K562 (cell line): Measurements from ENCODE around the gene LACTB. TPM values are rescaled to one million over a fixed set of nuclear protein-coding genes. Genes with fewer than 3 reads are reported as not detected.
A peak's percentile ranks its signal among the peaks of the same experiment; 100 is the strongest.

Experiments used
- ATAC-seq: fragments of 200-7000 bp; cut with Tn5 transposase; 3 replicates; pipeline ENCODE4 v1.9.1; 2020; ENCODE audit warnings: moderate library complexity
- BruUV-seq: library from RNA; stranded (reverse); fragments of 400-500 nt; replicated peaks from 2 replicates; lab custom pipeline; 2021; lab: Mats Ljungman, UMichigan
- CTCF ChIA-PET: fragments of 300-600 bp; formaldehyde crosslinking; extraction: SDS; loops from one replicate; lab custom pipeline; 2021; ENCODE audit warnings: low intra/inter-chr PET ratio; lab: Yijun Ruan, JAX
- POLR2A ChIA-PET: fragments of 300-600, 350-650 bp; sonication (Branson Sonifier 250); formaldehyde crosslinking; extraction: SDS; loops from one replicate; lab custom pipeline; 2021; ENCODE audit warnings: antibody characterized with exemption, inconsistent platforms; lab: Yijun Ruan, JAX
- DNase-seq, 4 experiments: peaks; one replicate each; pipeline versions ENCODE4 v3.0.0 to v3.0.0-alpha.2; 2011 to 2018; ENCODE audit warnings: low spot score in 3 of 4, mixed read lengths in 3 of 4; ENCODE audit errors: extremely low read depth in 1 of 4
- FAIRE-seq: peaks from 2 replicates; lab custom pipeline; 2011; peaks lifted over from hg19 to GRCh38; lab: Jason Lieb, UNC
- H2AFZ ChIP-seq: 2 replicates; pipeline ENCODE4 v1.6.0; 2011; ENCODE audit warnings: low read depth, low read length, control low read depth, inconsistent platforms
- H3K27ac ChIP-seq: fragments of 200-600 bp; 3 replicates; pipeline ENCODE4 v1.8.0; 2011; ENCODE audit warnings: low read depth, mild to moderate bottlenecking, control low read depth, inconsistent platforms, low read length, moderate library complexity, mixed read lengths; ENCODE audit errors: extremely low read depth
- H3K27me3 ChIP-seq, 2 experiments: fragments of 300-600 bp in 1 of 2; 2 replicates in 1 of 2; 3 replicates in 1 of 2; pipeline versions ENCODE4 v1.6.0 to v1.8.0; 2011; ENCODE audit warnings: inconsistent platforms in 2 of 2, low read length in 2 of 2, mild to moderate bottlenecking in 1 of 2, mixed read lengths in 1 of 2, moderate library complexity in 1 of 2; ENCODE audit not compliant: control insufficient read depth in 2 of 2, insufficient read depth in 2 of 2
- H3K36me3 ChIP-seq: fragments of 300-600 bp; 3 replicates; pipeline ENCODE4 v1.8.0; 2011; ENCODE audit warnings: mild to moderate bottlenecking, low read length, inconsistent platforms; ENCODE audit not compliant: control insufficient read depth, insufficient read depth
- H3K4me1 ChIP-seq, 2 experiments: fragments of 200-600 bp in 1 of 2; replicated peaks in 1 of 2; 2 replicates in 1 of 2; 3 replicates in 1 of 2; pipeline versions ENCODE4 v1.5.1 to v1.8.0; 2011; ENCODE audit warnings: inconsistent platforms in 2 of 2, low read length in 2 of 2, mild to moderate bottlenecking in 1 of 2, mixed read lengths in 1 of 2, moderate library complexity in 1 of 2; ENCODE audit not compliant: control insufficient read depth in 2 of 2, insufficient read depth in 2 of 2
- H3K4me2 ChIP-seq: 2 replicates; pipeline ENCODE4 v1.6.1; 2011; ENCODE audit warnings: low read length, control low read depth, inconsistent platforms, mixed read lengths; ENCODE audit not compliant: insufficient read depth
- H3K4me3 ChIP-seq: fragments of 200-600 bp; sonication (generic), shearing (Covaris generic); 2 replicates; pipeline ENCODE4 v1.5.1; 2016; ENCODE audit warnings: control low read depth, inconsistent platforms
- H3K79me2 ChIP-seq: fragments of 200-600 bp; 3 replicates; pipeline ENCODE4 v1.8.0; 2011; ENCODE audit warnings: low read length, inconsistent platforms; ENCODE audit not compliant: control insufficient read depth, insufficient read depth
- H3K9ac ChIP-seq, 2 experiments: 2 replicates each; pipeline versions ENCODE4 v1.6.0 to v1.6.1; 2011; ENCODE audit warnings: low read depth in 2 of 2, low read length in 2 of 2, control low read depth in 1 of 2, inconsistent platforms in 1 of 2, mild to moderate bottlenecking in 1 of 2, mixed read lengths in 1 of 2; ENCODE audit not compliant: insufficient read depth in 1 of 2
- H3K9me1 ChIP-seq: one replicate; pipeline ENCODE4 v1.6.0; 2011; ENCODE audit warnings: inconsistent platforms, mild to moderate bottlenecking, low read length, moderate library complexity; ENCODE audit not compliant: control insufficient read depth, insufficient read depth
- H3K9me3 ChIP-seq: replicated peaks from 2 replicates; pipeline ENCODE4 v1.5.1; 2011; ENCODE audit warnings: low read depth, low read length, inconsistent platforms; ENCODE audit not compliant: control insufficient read depth, insufficient read depth
- H4K20me1 ChIP-seq: replicated peaks from 2 replicates; pipeline ENCODE4 v1.6.1; 2011; ENCODE audit warnings: low read length, inconsistent platforms, mixed read lengths; ENCODE audit not compliant: control insufficient read depth, insufficient read depth
- BRD9 ChIP-seq: fragments of 450-650 bp; IDR thresholded peaks from 2 replicates; pipeline ENCODE4 v1.6.1; 2018; ENCODE audit warnings: low read depth; ENCODE audit not compliant: partially characterized antibody
- NR2F6 ChIP-seq: fragments of 450-650 bp; formaldehyde crosslinking; IDR thresholded peaks from 2 replicates; pipeline ENCODE4 v1.4.0; 2020; ENCODE audit warnings: mild to moderate bottlenecking
- RAD21 ChIP-seq, 2 experiments: fragments of 250-450 bp in 1 of 2; fragments of 450-650 bp in 1 of 2; sonication (Bioruptor Pico) in 1 of 2; formaldehyde crosslinking in 1 of 2; IDR thresholded peaks in 1 of 2; conservative IDR thresholded peaks in 1 of 2; 2 replicates each; pipeline versions ENCODE4 v1.4.0 to v1.8.0; 2020 to 2022; ENCODE audit warnings: mild to moderate bottlenecking in 2 of 2, moderate library complexity in 1 of 2
- ZBTB40 ChIP-seq, 2 experiments: fragments of 450-650 bp in 1 of 2; sonication (generic) in 1 of 2; formaldehyde crosslinking in 1 of 2; IDR thresholded peaks; 2 replicates each; pipeline versions ENCODE4 v1.7.1 to v1.9.0; 2016 to 2022; ENCODE audit warnings: inconsistent platforms in 1 of 2, mild to moderate bottlenecking in 1 of 2, missing genetic modification reagents in 1 of 2
- ZNF778 ChIP-seq: fragments of 450-650 bp; formaldehyde crosslinking; IDR thresholded peaks from 2 replicates; pipeline ENCODE4 v1.4.0; 2020; ENCODE audit warnings: mild to moderate bottlenecking, moderate library complexity
- WGBS: fragments of 100-300 bp; shearing (Covaris generic); methylation state at CpG from one replicate; pipeline ENCODE4 v1.1.6; 2016; ENCODE audit warnings: low coverage, mixed read lengths; ENCODE audit not compliant: insufficient coverage; ENCODE audit errors: missing lambda C conversion rate; 5-methylcytosine and 5-hydroxymethylcytosine counted together
- in situ Hi-C: fragments of 300-500 bp; cut with MboI; formaldehyde crosslinking; loops from 4 replicates; pipeline ENCODE4 v1.15.0; 2018; ENCODE audit warnings: inconsistent platforms, mixed read lengths
- intact Hi-C: fragments of 100-400 bp; cut with micrococcal nuclease; formaldehyde crosslinking; loops from 2 replicates; pipeline ENCODE4 v1.14.2; 2022
- polyA plus RNA-seq, 8 experiments: library from polyadenylated mRNA; depleted of rRNA in 4 of 8; stranded (reverse) in 5 of 8; unstranded in 3 of 8; fragments of >200 nt; fragmentation: Nextera tagmentation in 2 of 8; fragmentation: Illumina TruSeq in 1 of 8; extraction: Ambion mirVana in 2 of 8; extraction: Trizol in 1 of 8; gene quantifications; 2 replicates each; pipeline versions ENCODE4 v1.2.1 to v1.2.3, GENCODE V29; 2011 to 2014; ENCODE audit warnings: inconsistent platforms in 1 of 8, missing spikeins in 1 of 8
- total RNA-seq, 7 experiments: library from RNA; depleted of rRNA in 6 of 7; stranded (reverse); fragments of >200 nt in 6 of 7; fragmentation: Illumina TruSeq in 2 of 7; extraction: Trizol in 2 of 7; gene quantifications; 2 replicates each; pipeline versions ENCODE4 v1.2.1 to v1.2.3, GENCODE V29; 2011 to 2021; ENCODE audit warnings: low replicate concordance in 1 of 7
- TF ChIP-seq, protein P1 (sequence below), 3 experiments: IDR thresholded peaks in 2 of 3; conservative IDR thresholded peaks in 1 of 3; 2 replicates each; pipeline ENCODE4 v1.5.1; 2011 to 2012; ENCODE audit warnings: low read length in 3 of 3, mild to moderate bottlenecking in 3 of 3, control low read depth in 2 of 3, improper control_type of control experiment in 1 of 3, inconsistent platforms in 1 of 3, low read depth in 1 of 3, mixed read lengths in 1 of 3, moderate library complexity in 1 of 3; ENCODE audit not compliant: insufficient read depth in 2 of 3

LACTB gene
- total and polyA plus RNA-seq, 9 of the 15 experiments (the other 6 are each of a cell fraction or from before 2014, with no cell fraction given), result 3.1 to 15.5 (median 9.8) TPM

DNA sequence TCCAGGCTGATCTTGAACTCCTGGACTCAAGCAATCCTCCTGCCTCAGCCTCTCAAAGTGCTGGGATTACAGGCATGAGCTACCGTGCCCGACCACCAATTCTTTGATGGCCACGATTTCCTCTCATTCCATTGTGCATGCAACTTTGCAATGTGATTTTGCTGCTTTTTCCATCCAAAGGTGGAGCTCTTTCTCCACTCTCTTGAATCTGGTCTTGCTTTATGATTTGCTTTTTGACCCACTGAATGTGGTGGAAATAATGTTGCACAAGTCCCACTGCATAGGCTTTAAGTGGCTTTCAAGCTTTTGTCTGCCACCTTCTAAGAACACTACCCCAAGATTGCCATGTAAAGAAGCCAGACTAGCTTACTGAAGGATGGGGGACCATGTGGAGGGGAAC is 25.0 kb downstream of the LACTB start:
- no peak for FAIRE-seq
- no peaks in the 10 kb centered on the region; the same call in 2 of the 3 replicates for H3K36me3 ChIP-seq
- no peak overlapping the region for H3K4me2 ChIP-seq
- no peaks in the 10 kb centered on the region for H3K27me3 ChIP-seq
- H3K4me1 ChIP-seq, result no peaks in the 10 kb centered on the region
- no peak overlapping the region for H3K4me3 ChIP-seq
- no peaks in the 10 kb centered on the region for H3K79me2 ChIP-seq
- no peak; the same call in 2 of the 3 replicates for ATAC-seq
- no peaks in the 10 kb centered on the region; the same call in 1 of the 2 replicates for H4K20me1 ChIP-seq
- in situ Hi-C loops (no loop called here), intact Hi-C loops (no loop called here)
- no peak overlapping the region for H3K9ac ChIP-seq
- no peak overlapping the region for H3K27ac ChIP-seq
- no peaks in the 10 kb centered on the region for H3K9me3 ChIP-seq
- no TSS peak for BruUV-seq
- ChIA-PET CTCF (no interaction called here), POLR2A (interaction anchor here (0.7 to 2.3 kb wide), 8 partner anchors 9 to 88 kb away, joined by 3 to 11 read pairs (median 4); partner anchors contain the start of gene RPS27L)
- no peaks in the 10 kb centered on the region for H3K9me1 ChIP-seq
- WGBS, result 56% methylated on average over 3 of the region's 3 CpGs
- H2AFZ ChIP-seq, result no peak overlapping the region
- TF ChIP-seq, protein P1, sequence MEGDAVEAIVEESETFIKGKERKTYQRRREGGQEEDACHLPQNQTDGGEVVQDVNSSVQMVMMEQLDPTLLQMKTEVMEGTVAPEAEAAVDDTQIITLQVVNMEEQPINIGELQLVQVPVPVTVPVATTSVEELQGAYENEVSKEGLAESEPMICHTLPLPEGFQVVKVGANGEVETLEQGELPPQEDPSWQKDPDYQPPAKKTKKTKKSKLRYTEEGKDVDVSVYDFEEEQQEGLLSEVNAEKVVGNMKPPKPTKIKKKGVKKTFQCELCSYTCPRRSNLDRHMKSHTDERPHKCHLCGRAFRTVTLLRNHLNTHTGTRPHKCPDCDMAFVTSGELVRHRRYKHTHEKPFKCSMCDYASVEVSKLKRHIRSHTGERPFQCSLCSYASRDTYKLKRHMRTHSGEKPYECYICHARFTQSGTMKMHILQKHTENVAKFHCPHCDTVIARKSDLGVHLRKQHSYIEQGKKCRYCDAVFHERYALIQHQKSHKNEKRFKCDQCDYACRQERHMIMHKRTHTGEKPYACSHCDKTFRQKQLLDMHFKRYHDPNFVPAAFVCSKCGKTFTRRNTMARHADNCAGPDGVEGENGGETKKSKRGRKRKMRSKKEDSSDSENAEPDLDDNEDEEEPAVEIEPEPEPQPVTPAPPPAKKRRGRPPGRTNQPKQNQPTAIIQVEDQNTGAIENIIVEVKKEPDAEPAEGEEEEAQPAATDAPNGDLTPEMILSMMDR (IDR thresholded peaks at IDR 0.05 in 2 of 3, conservative IDR thresholded peaks at IDR 0.05 in 1 of 3; ENCODE audit: insufficient read depth in 2 of 3, low read depth in 1 of 3, low read length in 3 of 3), result peak in 1 of 3 experiments; percentile 20; a peak in 2 of 6 replicates
- TF ChIP-seq NR2F6 (CRISPR knock-in tag), result no peak
- peak in 1 of 2 experiments; percentile 38; a peak in 2 of 4 replicates for TF ChIP-seq RAD21 (CRISPR knock-in tag; conservative IDR thresholded peaks at IDR 0.05 in 1 of 2, IDR thresholded peaks at IDR 0.05 in 1 of 2)
- no peak for TF ChIP-seq ZBTB40 (IDR thresholded peaks at IDR 0.05)
- TF ChIP-seq ZBTB40 (CRISPR knock-in tag; IDR thresholded peaks at IDR 0.05), result no peak
- no peak for TF ChIP-seq ZNF778 (CRISPR knock-in tag)
- TF ChIP-seq BRD9, result no peak
- no peak for DNase-seq
